Hepatocyte (in vitro differentiated cells): ENCODE data around the gene ZWINT. TPM values are rescaled to one million over a fixed set of nuclear protein-coding genes. Genes with fewer than 3 reads are reported as not detected.

Experiments
- DNase-seq: peaks from one replicate; pipeline ENCODE4 v3.0.0-alpha.2; 2016; ENCODE audit warnings: low spot score
- H2AFZ ChIP-seq: fragments of 200-600 bp; sonication (generic); 2 replicates; pipeline ENCODE4 v1.6.0; 2016; ENCODE audit warnings: antibody characterized with exemption, mild to moderate bottlenecking
- H3K27ac ChIP-seq: fragments of 200-600 bp; sonication (generic); 2 replicates; pipeline ENCODE4 v1.5.1; 2016; ENCODE audit warnings: mild to moderate bottlenecking
- H3K27me3 ChIP-seq: fragments of 200-600 bp; sonication (generic); 2 replicates; pipeline ENCODE4 v1.6.1; 2016
- H3K36me3 ChIP-seq: fragments of 200-600 bp; sonication (generic); replicated peaks from 2 replicates; pipeline ENCODE4 v1.5.1; 2016; ENCODE audit warnings: low read depth; ENCODE audit not compliant: insufficient read depth
- H3K4me1 ChIP-seq: fragments of 200-600 bp; sonication (generic); 2 replicates; pipeline ENCODE4 v1.5.1; 2016; ENCODE audit warnings: mild to moderate bottlenecking, moderate library complexity; ENCODE audit not compliant: insufficient read depth
- H3K4me2 ChIP-seq: fragments of 200-600 bp; sonication (generic); 2 replicates; pipeline ENCODE4 v1.6.0; 2016
- H3K4me3 ChIP-seq: fragments of 200-600 bp; sonication (generic); 2 replicates; pipeline ENCODE4 v1.5.1; 2016; ENCODE audit warnings: mild to moderate bottlenecking
- H3K79me2 ChIP-seq: fragments of 200-600 bp; sonication (generic); 2 replicates; pipeline ENCODE4 v1.6.0; 2017; ENCODE audit warnings: mild to moderate bottlenecking
- H3K9me2 ChIP-seq: fragments of 200-600 bp; sonication (generic); replicated peaks from 2 replicates; pipeline ENCODE4 v1.6.0; 2017; ENCODE audit warnings: mild to moderate bottlenecking; ENCODE audit not compliant: insufficient read depth
- H3K9me3 ChIP-seq: fragments of 200-600 bp; sonication (generic); 2 replicates; pipeline ENCODE4 v1.5.1; 2016; ENCODE audit warnings: low read depth, mild to moderate bottlenecking
- H4K20me1 ChIP-seq: fragments of 200-600 bp; sonication (generic); 2 replicates; pipeline ENCODE4 v1.6.0; 2016; ENCODE audit warnings: mild to moderate bottlenecking; ENCODE audit not compliant: insufficient read depth, poor library complexity, severe bottlenecking
- EZH2 ChIP-seq: fragments of 200-600 bp; sonication (generic); IDR thresholded peaks from 2 replicates; pipeline ENCODE4 v1.6.1; 2016; ENCODE audit warnings: antibody characterized with exemption, mild to moderate bottlenecking, borderline replicate concordance
- EZH2phosphoT487 ChIP-seq: fragments of 200-600 bp; sonication (generic); IDR thresholded peaks from one replicate; pipeline ENCODE4 v1.6.1; 2018; ENCODE audit warnings: antibody characterized with exemption, mild to moderate bottlenecking, low read depth, moderate library complexity; ENCODE audit not compliant: unreplicated experiment, severe bottlenecking
- WGBS: methylation state at CpG from one replicate; pipeline ENCODE4 v1.1.6; 2016; ENCODE audit warnings: low lambda C conversion rate; ENCODE audit errors: missing lambda C conversion rate; 5-methylcytosine and 5-hydroxymethylcytosine counted together
- polyA plus RNA-seq: library from polyadenylated mRNA; unstranded; fragments of >200 nt; fragmentation: Nextera tagmentation; extraction: Ambion mirVana; gene quantifications from 2 replicates; pipeline ENCODE4 v1.2.1, GENCODE V29; 2016
- total RNA-seq: library from RNA; depleted of rRNA; stranded (reverse); fragments of >200 nt; gene quantifications from 2 replicates; pipeline ENCODE4 v1.2.3, GENCODE V29; 2014
- TF ChIP-seq, protein P1 (sequence below): fragments of 200-600 bp; sonication (generic); IDR thresholded peaks from 2 replicates; pipeline ENCODE4 v1.5.1; 2016; ENCODE audit warnings: antibody characterized with exemption, mild to moderate bottlenecking; ENCODE audit not compliant: poor library complexity

Gene ZWINT
- total and polyA plus RNA-seq, 2 experiments from 2014 or later = 19.4 to 26.5 TPM

DNA sequence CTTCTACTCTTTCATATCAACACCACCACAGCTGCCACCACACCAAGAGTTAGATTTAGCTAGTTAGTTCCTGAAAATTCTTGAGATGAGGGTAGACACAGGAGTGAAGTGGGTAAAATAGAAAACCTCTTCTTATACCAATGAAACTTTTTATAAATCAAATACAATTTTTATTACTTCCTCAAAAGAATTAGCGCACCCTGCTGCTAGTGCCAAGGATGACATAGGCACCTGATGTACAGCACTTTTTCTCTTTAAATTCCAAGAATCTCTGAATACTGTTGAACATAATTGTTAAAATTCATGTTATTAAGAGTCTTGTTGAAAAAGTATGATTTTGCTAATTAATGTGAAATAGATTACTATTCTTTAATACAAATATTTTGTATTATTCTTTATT is 11.4 kb downstream of the ZWINT start:
- Histone ChIP-seq H3K27ac (no peak overlapping the region), H3K27me3 (no peaks in the 10 kb centered on the region), H3K9me3 (no peaks in the 10 kb centered on the region), H3K36me3 (no peaks in the 10 kb centered on the region), H3K4me3 (no peak overlapping the region), H4K20me1 (no peaks in the 10 kb centered on the region), H3K4me1 (no peaks in the 10 kb centered on the region), H3K9me2 (no peaks in the 10 kb centered on the region), H2AFZ (no peak overlapping the region), H3K4me2 (no peak overlapping the region), H3K79me2 (no peaks in the 10 kb centered on the region)
- TF ChIP-seq EZH2 (no peak), EZH2phosphoT487 (no peak)
- TF ChIP-seq, protein P1, sequence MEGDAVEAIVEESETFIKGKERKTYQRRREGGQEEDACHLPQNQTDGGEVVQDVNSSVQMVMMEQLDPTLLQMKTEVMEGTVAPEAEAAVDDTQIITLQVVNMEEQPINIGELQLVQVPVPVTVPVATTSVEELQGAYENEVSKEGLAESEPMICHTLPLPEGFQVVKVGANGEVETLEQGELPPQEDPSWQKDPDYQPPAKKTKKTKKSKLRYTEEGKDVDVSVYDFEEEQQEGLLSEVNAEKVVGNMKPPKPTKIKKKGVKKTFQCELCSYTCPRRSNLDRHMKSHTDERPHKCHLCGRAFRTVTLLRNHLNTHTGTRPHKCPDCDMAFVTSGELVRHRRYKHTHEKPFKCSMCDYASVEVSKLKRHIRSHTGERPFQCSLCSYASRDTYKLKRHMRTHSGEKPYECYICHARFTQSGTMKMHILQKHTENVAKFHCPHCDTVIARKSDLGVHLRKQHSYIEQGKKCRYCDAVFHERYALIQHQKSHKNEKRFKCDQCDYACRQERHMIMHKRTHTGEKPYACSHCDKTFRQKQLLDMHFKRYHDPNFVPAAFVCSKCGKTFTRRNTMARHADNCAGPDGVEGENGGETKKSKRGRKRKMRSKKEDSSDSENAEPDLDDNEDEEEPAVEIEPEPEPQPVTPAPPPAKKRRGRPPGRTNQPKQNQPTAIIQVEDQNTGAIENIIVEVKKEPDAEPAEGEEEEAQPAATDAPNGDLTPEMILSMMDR = no peak
- DNase-seq = no peak
- WGBS = 94% methylated on average over 1 of the region's 1 CpG

DNA sequence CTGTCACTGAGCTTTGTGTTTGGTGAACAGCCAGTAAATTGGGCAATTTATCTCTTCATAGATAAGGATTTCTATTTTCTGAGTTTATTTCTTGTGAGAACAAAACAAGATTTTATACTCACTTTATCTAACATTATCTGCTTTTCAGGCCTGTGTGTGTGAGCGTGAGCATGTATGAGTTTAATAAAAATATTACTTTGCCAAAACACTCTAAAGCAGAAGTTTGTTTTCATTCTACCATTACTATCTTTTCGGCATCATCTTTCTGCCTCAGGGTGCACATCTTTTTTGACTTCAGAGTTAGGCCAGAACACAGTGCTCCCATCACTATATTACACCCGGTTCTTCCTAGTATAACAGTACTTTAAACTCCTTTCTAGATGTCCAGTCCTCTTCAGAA is 13.0 kb downstream of the ZWINT start:
- H3K36me3 ChIP-seq = no peaks in the 10 kb centered on the region
- no peaks in the 10 kb centered on the region for H4K20me1 ChIP-seq
- no peak overlapping the region for H3K4me3 ChIP-seq
- WGBS = 86% methylated on average over 3 of the region's 3 CpGs
- H2AFZ ChIP-seq = no peak overlapping the region
- H3K9me3 ChIP-seq = no peaks in the 10 kb centered on the region
- no peaks in the 10 kb centered on the region for H3K27me3 ChIP-seq
- no peak for DNase-seq
- H3K9me2 ChIP-seq = no peaks in the 10 kb centered on the region
- H3K27ac ChIP-seq = no peak overlapping the region
- no peaks in the 10 kb centered on the region for H3K79me2 ChIP-seq
- H3K4me1 ChIP-seq = no peaks in the 10 kb centered on the region
- H3K4me2 ChIP-seq = no peak overlapping the region
- TF ChIP-seq EZH2 (no peak), EZH2phosphoT487 (no peak)
- TF ChIP-seq, protein P1 = no peak

DNA sequence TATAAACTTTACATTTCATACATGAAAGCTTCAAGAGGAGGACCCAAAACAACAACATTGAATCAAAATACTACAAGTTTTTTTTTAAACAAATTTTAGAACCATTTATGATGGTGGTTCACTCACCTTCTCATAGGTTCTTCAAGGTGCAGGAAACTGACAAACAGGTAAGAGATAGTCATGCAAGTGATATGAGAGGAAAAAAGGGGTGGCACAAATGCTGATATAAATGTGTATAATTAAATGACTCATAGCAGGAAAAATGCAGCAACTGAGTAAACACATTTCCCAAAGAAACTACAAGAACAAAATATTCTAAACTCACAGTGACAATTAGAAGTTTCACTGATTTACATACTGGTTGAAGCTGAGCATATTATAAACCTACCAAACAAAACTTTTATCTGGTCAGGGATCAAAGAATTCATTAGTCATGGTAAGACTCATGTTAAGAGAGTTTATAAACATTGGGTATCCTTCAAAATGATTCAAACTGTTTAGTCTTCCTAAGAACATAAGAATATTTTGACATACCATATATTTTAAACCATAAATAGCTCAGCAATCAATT is 14.1 kb downstream of the ZWINT start:
- Histone ChIP-seq H2AFZ (no peak overlapping the region), H3K4me1 (no peaks in the 10 kb centered on the region), H3K36me3 (no peaks in the 10 kb centered on the region), H3K27me3 (no peaks in the 10 kb centered on the region), H3K4me2 (no peak overlapping the region), H3K79me2 (no peaks in the 10 kb centered on the region), H3K4me3 (no peak overlapping the region), H3K27ac (no peak overlapping the region), H3K9me2 (no peaks in the 10 kb centered on the region), H3K9me3 (no peaks in the 10 kb centered on the region), H4K20me1 (no peaks in the 10 kb centered on the region)
- TF ChIP-seq EZH2 (no peak), EZH2phosphoT487 (no peak)
- TF ChIP-seq, protein P1 = no peak
- no peak for DNase-seq

DNA sequence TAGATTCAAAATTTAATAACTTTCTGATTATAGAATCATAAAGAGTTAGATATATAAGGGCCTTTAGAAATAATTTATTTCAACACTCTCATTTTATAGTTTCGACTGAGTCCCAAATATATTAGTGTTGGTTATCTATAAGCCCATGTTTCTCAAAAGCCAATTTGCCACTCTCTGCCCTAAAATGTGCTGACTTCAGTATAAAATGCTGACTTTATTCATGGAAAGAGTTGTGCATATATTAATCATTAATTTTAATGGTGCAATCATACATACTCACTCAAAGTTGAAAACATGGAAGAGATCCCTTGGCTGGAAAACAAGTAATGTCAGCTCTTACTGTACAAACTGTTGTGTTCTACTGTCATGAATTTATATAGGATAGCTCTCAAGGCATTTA is 19.4 kb downstream of the ZWINT start:
- Histone ChIP-seq H3K4me2 (no peak overlapping the region), H3K9me3 (no peaks in the 10 kb centered on the region), H3K9me2 (no peaks in the 10 kb centered on the region), H4K20me1 (no peaks in the 10 kb centered on the region), H2AFZ (no peak overlapping the region), H3K4me1 (no peaks in the 10 kb centered on the region), H3K79me2 (no peaks in the 10 kb centered on the region), H3K36me3 (no peaks in the 10 kb centered on the region), H3K27me3 (no peaks in the 10 kb centered on the region), H3K4me3 (no peak overlapping the region), H3K27ac (no peak overlapping the region)
- TF ChIP-seq, protein P1 = no peak
- TF ChIP-seq EZH2phosphoT487 (no peak), EZH2 (no peak)
- 95% methylated on average over 1 of the region's 1 CpG for whole genome bisulfite sequencing
- no peak for DNase-seq
